ENCODE data around the gene CTNNA2. TPM values are rescaled to one million over a fixed set of nuclear protein-coding genes. Genes with fewer than 3 reads are reported as not detected.

The CTNNA2 gene
- total and polyA plus RNA-seq, 9 of the 15 experiments (the other 6 are each of a cell fraction or from before 2014, with no cell fraction given) = 0.03 to 0.40 (median 0.15) TPM

GRCh38 chr2:80169811-80170594 is 657.2 kb downstream of the CTNNA2 start (continued):
- 0 out of 2 replicates have a peak, but pooled peaks have one; percentile 14 for TF ChIP-seq CREM (IDR thresholded peaks at IDR 0.05; ENCODE audit: low read depth)
- TF ChIP-seq ZNF707 (CRISPR knock-in tag; conservative IDR thresholded peaks at IDR 0.05) = no peak
- peak; percentile 81 for TF ChIP-seq EP300 (IDR thresholded peaks at IDR 0.05; ENCODE audit: low read length)
- TF ChIP-seq ARHGAP35 (IDR thresholded peaks at IDR 0.05; ENCODE audit: partially characterized antibody) = peak; percentile 83
- TF ChIP-seq PRMT5 (CRISPR knock-in tag; IDR thresholded peaks at IDR 0.05) = no peak
- TF ChIP-seq STAT5B (CRISPR knock-in tag; IDR thresholded peaks at IDR 0.05) = no peak
- peak; percentile 93 for TF ChIP-seq ARID1B (IDR thresholded peaks at IDR 0.05)
- TF ChIP-seq TRIM24 (IDR thresholded peaks at IDR 0.05) = peak; percentile 47 to 67; a peak in 3 of 4 replicates
- no peak for TF ChIP-seq ERF (CRISPR knock-in tag; IDR thresholded peaks at IDR 0.05)
- TF ChIP-seq ZNF644 (tag; IDR thresholded peaks at IDR 0.05; ENCODE audit: low read depth) = peak; percentile 75
- TF ChIP-seq CXXC5 (CRISPR knock-in tag; IDR thresholded peaks at IDR 0.05) = peak; percentile 42; the same call in 1 of the 2 replicates
- no peak for TF ChIP-seq ZNF57 (CRISPR knock-in tag; IDR thresholded peaks at IDR 0.05)
- peak; percentile 56; the same call in 1 of the 2 replicates for TF ChIP-seq ZNF592 (IDR thresholded peaks at IDR 0.05)
- no peak for TF ChIP-seq FOXP4 (CRISPR knock-in tag; IDR thresholded peaks at IDR 0.05; ENCODE audit: borderline replicate concordance)
- peak; percentile 94 for TF ChIP-seq SMARCA4 (IDR thresholded peaks at IDR 0.05)
- TF ChIP-seq ZEB2 (IDR thresholded peaks at IDR 0.05) = peak; percentile 88
- no peak for TF ChIP-seq MXI1 (IDR thresholded peaks at IDR 0.05; ENCODE audit: low read depth, low read length)
- TF ChIP-seq E2F8 (IDR thresholded peaks at IDR 0.05; ENCODE audit: low read depth, partially characterized antibody) = peak; percentile 57
- TF ChIP-seq STAT5A (IDR thresholded peaks at IDR 0.05; ENCODE audit: borderline replicate concordance, low read length) = peak; percentile 11; the same call in 1 of the 2 replicates
- TF ChIP-seq PKNOX1 (IDR thresholded peaks at IDR 0.05) = peak; percentile 92

Data from K562 (cell line).